ENCODE results near the gene C2orf76.

DNA sequence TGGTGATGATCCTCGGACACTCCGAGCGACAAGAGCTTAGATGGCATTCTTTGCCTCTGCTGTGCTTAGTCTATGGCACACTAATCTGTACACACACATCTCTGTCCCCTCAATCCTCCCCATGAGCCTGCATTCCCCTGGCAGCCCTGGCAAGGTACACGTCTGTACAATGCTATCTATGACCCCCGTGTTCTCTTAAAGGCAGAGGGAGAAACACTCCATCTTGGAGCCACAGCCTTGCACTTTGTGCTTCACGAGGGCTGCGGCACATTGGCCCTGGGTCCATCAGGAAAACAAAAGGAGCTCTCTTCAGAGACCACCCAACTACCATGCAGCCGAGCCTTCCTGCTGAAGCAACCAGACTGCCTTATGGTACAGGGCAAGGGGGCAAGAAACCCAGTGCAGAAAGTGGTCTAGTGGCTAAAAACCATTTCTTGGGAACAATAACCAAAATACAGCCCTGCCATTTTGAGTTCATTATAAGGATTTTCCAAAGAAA lies 100.5 kb downstream of the C2orf76 start:
- TF ChIP-seq, protein P1, sequence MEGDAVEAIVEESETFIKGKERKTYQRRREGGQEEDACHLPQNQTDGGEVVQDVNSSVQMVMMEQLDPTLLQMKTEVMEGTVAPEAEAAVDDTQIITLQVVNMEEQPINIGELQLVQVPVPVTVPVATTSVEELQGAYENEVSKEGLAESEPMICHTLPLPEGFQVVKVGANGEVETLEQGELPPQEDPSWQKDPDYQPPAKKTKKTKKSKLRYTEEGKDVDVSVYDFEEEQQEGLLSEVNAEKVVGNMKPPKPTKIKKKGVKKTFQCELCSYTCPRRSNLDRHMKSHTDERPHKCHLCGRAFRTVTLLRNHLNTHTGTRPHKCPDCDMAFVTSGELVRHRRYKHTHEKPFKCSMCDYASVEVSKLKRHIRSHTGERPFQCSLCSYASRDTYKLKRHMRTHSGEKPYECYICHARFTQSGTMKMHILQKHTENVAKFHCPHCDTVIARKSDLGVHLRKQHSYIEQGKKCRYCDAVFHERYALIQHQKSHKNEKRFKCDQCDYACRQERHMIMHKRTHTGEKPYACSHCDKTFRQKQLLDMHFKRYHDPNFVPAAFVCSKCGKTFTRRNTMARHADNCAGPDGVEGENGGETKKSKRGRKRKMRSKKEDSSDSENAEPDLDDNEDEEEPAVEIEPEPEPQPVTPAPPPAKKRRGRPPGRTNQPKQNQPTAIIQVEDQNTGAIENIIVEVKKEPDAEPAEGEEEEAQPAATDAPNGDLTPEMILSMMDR (IDR thresholded peaks at IDR 0.05): no peak
- no peak for TF ChIP-seq EP300 (IDR thresholded peaks at IDR 0.05; ENCODE audit: low read depth)
- no peak for TF ChIP-seq POLR2A (IDR thresholded peaks at IDR 0.05)
- no peak for TF ChIP-seq POLR2AphosphoS5 (IDR thresholded peaks at IDR 0.05)
